Aortic smooth muscle cell (primary cell): ENCODE data around the gene OR52E8. TPM values are rescaled to one million over a fixed set of nuclear protein-coding genes. Genes with fewer than 3 reads are reported as not detected.

ENCODE experiments used
- total RNA-seq: library from RNA; depleted of rRNA; stranded (reverse); fragments of >200 nt; gene quantifications from 2 replicates; pipeline ENCODE4 v1.2.3, GENCODE V29; 2014

Gene OR52E8
- total RNA-seq: not detected in 2 replicates

GRCh38 chr11:5857590-5857989, at the start of gene OR52E8:
TSS of gene OR52E8 (minus strand) at chr11:5857690. CDS start at chr11:5857690, 0 bp downstream.

GRCh38 chr11:5892908-5893307, 35.4 kb upstream of the OR52E8 start, which contains the start of gene OR52E5:
TSS of gene OR52E5 (plus strand) at chr11:5893208. CDS start at chr11:5900777, 7,569 bp downstream.

GRCh38 chr11:5880329-5880728, 22.8 kb upstream of the OR52E8 start, which contains the start of gene OR52E4:
TSS of gene OR52E4 (plus strand) at chr11:5880629. CDS start at chr11:5884293, 3,664 bp downstream.

GRCh38 chr11:5841797-5842196, 15.7 kb downstream of the OR52E8 start, which contains the start of gene OR52E6:
TSS of gene OR52E6 (minus strand) at chr11:5841897. CDS start at chr11:5841897, 0 bp downstream.

GRCh38 chr11:5808500-5809121, 48.9 kb downstream of the OR52E8 start, which contains the start of gene OR52N2:
TSS of gene OR52N2 (plus strand) at chr11:5808924. CDS start at chr11:5820336, 11,412 bp downstream.

Other genes starting within 250 kb of the OR52E8 start
- 16.4 and 21.3 TPM in 2 replicates for gene TRIM34, start 232.7 kb downstream of the OR52E8 start, total RNA-seq
- gene TRIM5, start 172.6 kb downstream of the OR52E8 start, total RNA-seq: 36.5 and 55.3 TPM in 2 replicates
- 69.4 and 128 TPM in 2 replicates for gene TRIM22, start 167.9 kb downstream of the OR52E8 start, total RNA-seq
- gene OR56B1, start 121.2 kb downstream of the OR52E8 start, total RNA-seq: 0.06 TPM in 1 of 2 replicates, not detected in the other
- not detected in 2 replicates for gene OR52N4, start 103.4 kb downstream of the OR52E8 start, total RNA-seq
- not detected in 2 replicates for gene OR52N5, start 74.3 kb downstream of the OR52E8 start, total RNA-seq
- not detected in 2 replicates for gene OR52N1, start 66.4 kb downstream of the OR52E8 start, total RNA-seq
- not detected in 2 replicates for gene OR52N2, start 48.8 kb downstream of the OR52E8 start, total RNA-seq
- not detected in 2 replicates for gene OR52E6, start 15.8 kb downstream of the OR52E8 start, total RNA-seq
- not detected in 2 replicates for gene OR52E4, start 22.9 kb upstream of the OR52E8 start, total RNA-seq
- not detected in 2 replicates for gene OR52E5, start 35.5 kb upstream of the OR52E8 start, total RNA-seq
- gene OR56A3, start 84.6 kb upstream of the OR52E8 start, total RNA-seq: not detected in 2 replicates
- not detected in 2 replicates for gene OR56A5, start 110.8 kb upstream of the OR52E8 start, total RNA-seq
- not detected in 2 replicates for gene OR52L1, start 129.3 kb upstream of the OR52E8 start, total RNA-seq
- not detected in 2 replicates for gene OR56A4, start 149.3 kb upstream of the OR52E8 start, total RNA-seq
- not detected in 2 replicates for gene OR56A1, start 173.1 kb upstream of the OR52E8 start, total RNA-seq
- not detected in 2 replicates for gene OR56B4, start 250.0 kb upstream of the OR52E8 start, total RNA-seq